WTC11 (cell line): ENCODE results near the gene PPP1R3F. TPM values are rescaled to one million over a fixed set of nuclear protein-coding genes. Genes with fewer than 3 reads are reported as not detected.

ENCODE experiments used
- ATAC-seq: fragments of 200-7000 bp; cut with Tn5 transposase; 2 replicates; pipeline ENCODE4 v1.10.0; 2021; ENCODE audit warnings: mild to moderate bottlenecking, moderate library complexity
- CTCF ChIA-PET: fragments of 300-600 bp; sonication (Branson Sonifier 250); formaldehyde crosslinking; loops from one replicate; lab custom pipeline; 2021; ENCODE audit warnings: antibody characterized with exemption; lab: Charles Lee
- POLR2A ChIA-PET: fragments of 350-600 bp; sonication (Branson Sonifier 250); formaldehyde crosslinking; loops from one replicate; lab custom pipeline; 2021; ENCODE audit warnings: antibody characterized with exemption; lab: Charles Lee
- DNase-seq: peaks from one replicate; pipeline ENCODE4 v3.0.0; 2021; ENCODE audit warnings: low spot score
- H3K27ac Mint-ChIP-seq: 2 replicates; pipeline ENCODE4 v1.8.0; 2021; ENCODE audit warnings: mixed read lengths
- H3K27me3 Mint-ChIP-seq: 2 replicates; pipeline ENCODE4 v1.8.0; 2021; ENCODE audit warnings: low read depth, mild to moderate bottlenecking, moderate library complexity, mixed read lengths
- H3K36me3 Mint-ChIP-seq: 2 replicates; pipeline ENCODE4 v1.8.0; 2021; ENCODE audit warnings: mixed read lengths
- H3K4me1 Mint-ChIP-seq: 2 replicates; pipeline ENCODE4 v1.8.0; 2022; ENCODE audit warnings: mixed read lengths
- H3K4me3 Mint-ChIP-seq: 2 replicates; pipeline ENCODE4 v1.8.0; 2021; ENCODE audit warnings: mild to moderate bottlenecking, moderate library complexity, mixed read lengths
- H3K9me3 Mint-ChIP-seq: 2 replicates; pipeline ENCODE4 v1.8.0; 2021; ENCODE audit warnings: mixed read lengths
- CREM ChIP-seq: sonication (generic); formaldehyde crosslinking; IDR thresholded peaks from 2 replicates; pipeline ENCODE4 v1.8.1; 2022; ENCODE audit warnings: mild to moderate bottlenecking, missing genetic modification reagents, moderate library complexity
- E2F4 ChIP-seq: sonication (generic); formaldehyde crosslinking; IDR thresholded peaks from 2 replicates; pipeline ENCODE4 v1.8.1; 2022; ENCODE audit warnings: low read depth, mild to moderate bottlenecking, moderate library complexity, missing genetic modification reagents, borderline replicate concordance
- EMX1 ChIP-seq: fragments of 250-450 bp; sonication (Bioruptor Pico); IDR thresholded peaks from 2 replicates; pipeline ENCODE4 v1.8.0; 2021; ENCODE audit warnings: mild to moderate bottlenecking
- ETV6 ChIP-seq: sonication (generic); formaldehyde crosslinking; IDR thresholded peaks from 2 replicates; pipeline ENCODE4 v1.8.1; 2022; ENCODE audit warnings: mild to moderate bottlenecking, missing genetic modification reagents
- FOXJ3 ChIP-seq: sonication (generic); formaldehyde crosslinking; IDR thresholded peaks from 2 replicates; pipeline ENCODE4 v1.9.0; 2021; ENCODE audit warnings: missing genetic modification reagents, mild to moderate bottlenecking, borderline replicate concordance
- NFATC4 ChIP-seq: fragments of 250-450 bp; sonication (Bioruptor Pico); IDR thresholded peaks from 2 replicates; pipeline ENCODE4 v1.9.0; 2021; ENCODE audit warnings: mild to moderate bottlenecking
- NR3C1 ChIP-seq: sonication (generic); formaldehyde crosslinking; conservative IDR thresholded peaks from 2 replicates; pipeline ENCODE4 v1.8.1; 2023; ENCODE audit warnings: low read depth, mild to moderate bottlenecking, missing genetic modification reagents
- PREB ChIP-seq: sonication (generic); formaldehyde crosslinking; IDR thresholded peaks from 2 replicates; pipeline ENCODE4 v1.8.1; 2022; ENCODE audit warnings: mild to moderate bottlenecking, missing genetic modification reagents, moderate library complexity, borderline replicate concordance
- RELA ChIP-seq: sonication (generic); formaldehyde crosslinking; IDR thresholded peaks from 2 replicates; pipeline ENCODE4 v1.8.1; 2022; ENCODE audit warnings: missing genetic modification reagents, mild to moderate bottlenecking, borderline replicate concordance
- RORB ChIP-seq: fragments of 250-450 bp; sonication (Bioruptor Pico); IDR thresholded peaks from 2 replicates; pipeline ENCODE4 v1.9.0; 2021; ENCODE audit warnings: mild to moderate bottlenecking
- TCF7 ChIP-seq: sonication (generic); formaldehyde crosslinking; IDR thresholded peaks from 2 replicates; pipeline ENCODE4 v1.8.0; 2022; ENCODE audit warnings: mild to moderate bottlenecking, low read depth, missing genetic modification reagents, moderate library complexity
- USF2 ChIP-seq: sonication (generic); formaldehyde crosslinking; IDR thresholded peaks from 2 replicates; pipeline ENCODE4 v1.8.1; 2023; ENCODE audit warnings: mild to moderate bottlenecking, missing genetic modification reagents, moderate library complexity
- ZBTB43 ChIP-seq: sonication (generic); formaldehyde crosslinking; IDR thresholded peaks from 2 replicates; pipeline ENCODE4 v1.8.1; 2023; ENCODE audit warnings: mild to moderate bottlenecking, missing genetic modification reagents
- ZNF263 ChIP-seq: sonication (generic); formaldehyde crosslinking; IDR thresholded peaks from 2 replicates; pipeline ENCODE4 v1.8.1; 2022; ENCODE audit warnings: low read depth, mild to moderate bottlenecking, moderate library complexity, missing genetic modification reagents
- ZNF425 ChIP-seq: fragments of 250-450 bp; sonication (Bioruptor Pico); conservative IDR thresholded peaks from 2 replicates; pipeline ENCODE4 v1.9.0; 2021; ENCODE audit warnings: mild to moderate bottlenecking
- ZNF512 ChIP-seq: sonication (generic); formaldehyde crosslinking; IDR thresholded peaks from 2 replicates; pipeline ENCODE4 v1.8.1; 2022; ENCODE audit warnings: missing genetic modification reagents, borderline replicate concordance
- total RNA-seq: library from RNA; stranded (reverse); gene quantifications from 3 replicates; pipeline ENCODE4 v1.2.3, GENCODE V29; 2021

PPP1R3F gene
- total RNA-seq, 1 experiment from 2014 or later, result 7.0 TPM

GRCh38 chrX:49249071-49249470 is 20.5 kb upstream of the PPP1R3F start (continued):
- TF ChIP-seq PREB, result no peak
- no peak for TF ChIP-seq ZNF263 (CRISPR knock-in tag)
- no peak for TF ChIP-seq E2F4 (CRISPR knock-in tag)
- no peak for TF ChIP-seq USF2 (CRISPR knock-in tag)
- TF ChIP-seq, all 79 proteins: peak for 0

- CTCF ChIA-PET, result no interaction called here
- POLR2A ChIA-PET, result no interaction called here
- Mint-ChIP-seq H3K4me3 (no peak overlapping the region), H3K27me3 (no peaks in the 10 kb centered on the region), H3K27ac (no peak overlapping the region), H3K36me3 (no peaks in the 10 kb centered on the region; the same call in 1 of the 2 replicates), H3K9me3 (no peaks in the 10 kb centered on the region), H3K4me1 (no peaks in the 10 kb centered on the region)
- no peak for TF ChIP-seq ZNF512
- no peak for TF ChIP-seq ZNF425
- TF ChIP-seq FOXJ3 (CRISPR knock-in tag), result no peak
- no peak for TF ChIP-seq RORB (CRISPR knock-in tag)
- TF ChIP-seq EMX1, result no peak
- TF ChIP-seq CREM (CRISPR knock-in tag), result no peak
- DNase-seq, result no peak
- no peak for ATAC-seq
Observed at GRCh38 chrX:49249616-49250015, 20.0 kb upstream of the PPP1R3F start.

GRCh38 chrX:49250066-49250465 is 19.5 kb upstream of the PPP1R3F start:
- POLR2A ChIA-PET, result no interaction called here
- Mint-ChIP-seq H3K4me3 (no peak overlapping the region), H3K4me1 (no peaks in the 10 kb centered on the region), H3K27ac (no peak overlapping the region), H3K27me3 (no peaks in the 10 kb centered on the region), H3K36me3 (no peaks in the 10 kb centered on the region; the same call in 1 of the 2 replicates), H3K9me3 (no peaks in the 10 kb centered on the region)
- DNase-seq, result no peak
- no peak for ATAC-seq
- CTCF ChIA-PET, result no interaction called here
- TF ChIP-seq TCF7 (CRISPR knock-in tag) (no peak), RELA (CRISPR knock-in tag) (no peak), ZBTB43 (CRISPR knock-in tag) (no peak), ETV6 (CRISPR knock-in tag) (no peak), USF2 (CRISPR knock-in tag) (no peak), NR3C1 (no peak), NFATC4 (CRISPR knock-in tag) (no peak)
